ENCODE results near the gene NWD2.

NWD2 gene

GRCh38 chr4:37415845-37416369, 171.4 kb downstream of the NWD2 start:
- no peak overlapping the region for H3K9ac ChIP-seq (ENCODE audit: low read length)
- no peak overlapping the region for H3K27ac ChIP-seq (ENCODE audit: low read depth, low read length)
- H3K79me2 ChIP-seq (ENCODE audit: insufficient read depth, low read length) = no peaks in the 10 kb centered on the region
- no peaks in the 10 kb centered on the region for H3K36me3 ChIP-seq (ENCODE audit: low read length)
- H3K4me2 ChIP-seq (ENCODE audit: low read depth, low read length, poor library complexity, severe bottlenecking) = no peak overlapping the region
- H3K9me3 ChIP-seq (ENCODE audit: insufficient read depth, low read length) = no peaks in the 10 kb centered on the region
- no peaks in the 10 kb centered on the region for H3F3A ChIP-seq (ENCODE audit: insufficient read depth)
- H4K20me1 ChIP-seq (ENCODE audit: low read depth, low read length) = no peaks in the 10 kb centered on the region
- TF ChIP-seq EZH2phosphoT487 (conservative IDR thresholded peaks at IDR 0.05; ENCODE audit: low read length) = no peak
- TF ChIP-seq, protein P1, sequence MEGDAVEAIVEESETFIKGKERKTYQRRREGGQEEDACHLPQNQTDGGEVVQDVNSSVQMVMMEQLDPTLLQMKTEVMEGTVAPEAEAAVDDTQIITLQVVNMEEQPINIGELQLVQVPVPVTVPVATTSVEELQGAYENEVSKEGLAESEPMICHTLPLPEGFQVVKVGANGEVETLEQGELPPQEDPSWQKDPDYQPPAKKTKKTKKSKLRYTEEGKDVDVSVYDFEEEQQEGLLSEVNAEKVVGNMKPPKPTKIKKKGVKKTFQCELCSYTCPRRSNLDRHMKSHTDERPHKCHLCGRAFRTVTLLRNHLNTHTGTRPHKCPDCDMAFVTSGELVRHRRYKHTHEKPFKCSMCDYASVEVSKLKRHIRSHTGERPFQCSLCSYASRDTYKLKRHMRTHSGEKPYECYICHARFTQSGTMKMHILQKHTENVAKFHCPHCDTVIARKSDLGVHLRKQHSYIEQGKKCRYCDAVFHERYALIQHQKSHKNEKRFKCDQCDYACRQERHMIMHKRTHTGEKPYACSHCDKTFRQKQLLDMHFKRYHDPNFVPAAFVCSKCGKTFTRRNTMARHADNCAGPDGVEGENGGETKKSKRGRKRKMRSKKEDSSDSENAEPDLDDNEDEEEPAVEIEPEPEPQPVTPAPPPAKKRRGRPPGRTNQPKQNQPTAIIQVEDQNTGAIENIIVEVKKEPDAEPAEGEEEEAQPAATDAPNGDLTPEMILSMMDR (IDR thresholded peaks at IDR 0.05; ENCODE audit: insufficient read depth, low read length, poor library complexity, severe bottlenecking) = no peak
- H2AFZ ChIP-seq (ENCODE audit: low read depth, low read length, severe bottlenecking) = no peak overlapping the region
- no peak overlapping the region for H3K4me3 ChIP-seq (ENCODE audit: insufficient read depth, low read length, poor library complexity, severe bottlenecking)
- no peaks in the 10 kb centered on the region for H3K9me2 ChIP-seq (replicated peaks; ENCODE audit: insufficient read depth, low read length)
- H3K27me3 ChIP-seq (ENCODE audit: low read length) = no peaks in the 10 kb centered on the region

GRCh38 chr4:37421614-37422013, 177.1 kb downstream of the NWD2 start:
- no peaks in the 10 kb centered on the region for H3K9me2 ChIP-seq (replicated peaks; ENCODE audit: insufficient read depth, low read length)
- TF ChIP-seq EZH2phosphoT487 (conservative IDR thresholded peaks at IDR 0.05; ENCODE audit: low read length) = no peak
- TF ChIP-seq, protein P1 (IDR thresholded peaks at IDR 0.05; ENCODE audit: insufficient read depth, low read length, poor library complexity, severe bottlenecking) = no peak
- no peaks in the 10 kb centered on the region for H3K79me2 ChIP-seq (ENCODE audit: insufficient read depth, low read length)
- H3K27me3 ChIP-seq (ENCODE audit: low read length) = no peaks in the 10 kb centered on the region
- H2AFZ ChIP-seq (ENCODE audit: low read depth, low read length, severe bottlenecking) = no peak overlapping the region
- H3K4me3 ChIP-seq (ENCODE audit: insufficient read depth, low read length, poor library complexity, severe bottlenecking) = no peak overlapping the region
- H4K20me1 ChIP-seq (ENCODE audit: low read depth, low read length) = no peaks in the 10 kb centered on the region
- H3K27ac ChIP-seq (ENCODE audit: low read depth, low read length) = no peak overlapping the region
- H3K36me3 ChIP-seq (ENCODE audit: low read length) = no peaks in the 10 kb centered on the region
- no peak overlapping the region for H3K4me2 ChIP-seq (ENCODE audit: low read depth, low read length, poor library complexity, severe bottlenecking)
- no peaks in the 10 kb centered on the region for H3F3A ChIP-seq (ENCODE audit: insufficient read depth)
- H3K9ac ChIP-seq (ENCODE audit: low read length) = no peak overlapping the region
- H3K9me3 ChIP-seq (ENCODE audit: insufficient read depth, low read length) = no peaks in the 10 kb centered on the region

DNA sequence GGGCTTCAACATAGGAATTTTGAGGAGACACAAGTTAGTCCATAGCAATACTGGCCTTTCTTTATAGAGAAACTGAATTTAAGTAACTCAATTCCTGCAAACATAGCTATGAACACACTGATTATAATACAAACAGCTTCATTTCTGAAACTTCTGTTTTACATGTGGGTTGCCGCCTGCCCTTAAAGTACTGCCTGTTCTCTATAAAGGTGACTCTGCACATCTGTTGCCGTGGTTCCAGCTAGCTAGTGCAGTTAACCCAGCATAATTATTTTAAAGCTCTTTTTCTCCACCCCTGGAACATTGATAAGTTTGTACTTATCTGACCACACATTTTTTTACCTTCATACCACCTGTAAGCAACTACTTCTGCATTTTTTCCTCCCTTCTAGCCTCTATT, 177.6 kb downstream of the NWD2 start:
- Histone ChIP-seq H3K79me2 (ENCODE audit: insufficient read depth, low read length) (no peaks in the 10 kb centered on the region), H3K27me3 (ENCODE audit: low read length) (no peaks in the 10 kb centered on the region), H3K36me3 (ENCODE audit: low read length) (no peaks in the 10 kb centered on the region), H4K20me1 (ENCODE audit: low read depth, low read length) (no peaks in the 10 kb centered on the region), H3K27ac (ENCODE audit: low read depth, low read length) (no peak overlapping the region), H2AFZ (ENCODE audit: low read depth, low read length, severe bottlenecking) (no peak overlapping the region), H3K9me2 (replicated peaks; ENCODE audit: insufficient read depth, low read length) (no peaks in the 10 kb centered on the region), H3K9me3 (ENCODE audit: insufficient read depth, low read length) (no peaks in the 10 kb centered on the region), H3K4me3 (ENCODE audit: insufficient read depth, low read length, poor library complexity, severe bottlenecking) (no peak overlapping the region), H3K9ac (ENCODE audit: low read length) (no peak overlapping the region), H3F3A (ENCODE audit: insufficient read depth) (no peaks in the 10 kb centered on the region), H3K4me2 (ENCODE audit: low read depth, low read length, poor library complexity, severe bottlenecking) (no peak overlapping the region)
- TF ChIP-seq EZH2phosphoT487 (conservative IDR thresholded peaks at IDR 0.05; ENCODE audit: low read length) = no peak
- TF ChIP-seq, protein P1 (IDR thresholded peaks at IDR 0.05; ENCODE audit: insufficient read depth, low read length, poor library complexity, severe bottlenecking) = no peak

All from SU-DHL-6 (cell line).